A673 (cell line): ENCODE data around the gene OTOA. TPM values are rescaled to one million over a fixed set of nuclear protein-coding genes. Genes with fewer than 3 reads are reported as not detected.

ENCODE experiments used
- BruUV-seq: library from RNA; stranded (reverse); fragments of 400-500 nt; replicated peaks from 2 replicates; lab custom pipeline; 2021; lab: Mats Ljungman, UMichigan
- CTCF ChIA-PET: fragments of 300-600 bp; sonication (Branson Sonifier 250); formaldehyde crosslinking; loops from one replicate; lab custom pipeline; 2022; ENCODE audit warnings: antibody characterized with exemption; lab: Charles Lee
- POLR2A ChIA-PET: fragments of 300-600 bp; sonication (Branson Sonifier 250); formaldehyde crosslinking; loops from one replicate; lab custom pipeline; 2022; ENCODE audit warnings: antibody characterized with exemption; ENCODE audit not compliant: low non-redundant PET; lab: Charles Lee
- DNase-seq: peaks from one replicate; pipeline ENCODE4 v3.0.0-alpha.2; 2015; ENCODE audit warnings: low spot score
- H3K27ac ChIP-seq: fragments of 200-600 bp; sonication (generic); 2 replicates; pipeline ENCODE4 v1.5.1; 2016; ENCODE audit warnings: mixed run types, low read depth, mild to moderate bottlenecking, mixed read lengths, antibody characterized with exemption, low read length; ENCODE audit not compliant: poor library complexity, severe bottlenecking
- H3K27me3 ChIP-seq: fragments of 200-600 bp; sonication (generic); replicated peaks from 2 replicates; pipeline ENCODE4 v1.6.1; 2017; ENCODE audit warnings: mixed run types, low read depth, mild to moderate bottlenecking, mixed read lengths, antibody characterized with exemption, low read length; ENCODE audit not compliant: insufficient read depth, poor library complexity
- H3K36me3 ChIP-seq: fragments of 200-600 bp; sonication (generic); 2 replicates; pipeline ENCODE4 v1.6.1; 2016; ENCODE audit warnings: mixed run types, mild to moderate bottlenecking, mixed read lengths, antibody characterized with exemption, low read length; ENCODE audit not compliant: insufficient read depth, poor library complexity, severe bottlenecking
- H3K4me1 ChIP-seq: fragments of 200-600 bp; sonication (generic); 2 replicates; pipeline ENCODE4 v1.6.1; 2017; ENCODE audit warnings: mixed run types, mild to moderate bottlenecking, mixed read lengths, antibody characterized with exemption, low read length; ENCODE audit not compliant: insufficient read depth, poor library complexity, severe bottlenecking
- H3K4me3 ChIP-seq: fragments of 200-600 bp; sonication (generic); 2 replicates; pipeline ENCODE4 v1.5.1; 2016; ENCODE audit warnings: low read depth, mixed run types, mild to moderate bottlenecking, mixed read lengths, low read length; ENCODE audit not compliant: poor library complexity, severe bottlenecking
- H3K9me3 ChIP-seq: fragments of 200-600 bp; sonication (generic); 2 replicates; pipeline ENCODE4 v1.6.1; 2016; ENCODE audit warnings: mixed run types, low read depth, mild to moderate bottlenecking, mixed read lengths, antibody characterized with exemption, low read length; ENCODE audit not compliant: poor library complexity, severe bottlenecking
- CTCF ChIP-seq: fragments of 300-800, 200-600 bp; sonication (generic); conservative IDR thresholded peaks from 2 replicates; pipeline ENCODE4 v1.5.1; 2017; ENCODE audit warnings: low read depth, mild to moderate bottlenecking, antibody characterized with exemption, low read length, moderate library complexity, mixed read lengths
- EZH2 ChIP-seq: fragments of 200-600 bp; sonication (generic); IDR thresholded peaks from 2 replicates; pipeline ENCODE4 v1.6.1; 2017; ENCODE audit warnings: borderline replicate concordance, low read depth, mild to moderate bottlenecking, mixed read lengths, antibody characterized with exemption, low read length; ENCODE audit not compliant: poor library complexity, severe bottlenecking
- intact Hi-C: fragments of 100-400 bp; cut with micrococcal nuclease; formaldehyde crosslinking; loops from one replicate; pipeline ENCODE4 v1.10.0; 2022; ENCODE audit not compliant: unreplicated experiment
- total RNA-seq: library from RNA; stranded (reverse); gene quantifications from 2 replicates; pipeline ENCODE4 v1.2.3, GENCODE V29; 2021

The OTOA gene
- total RNA-seq, 1 experiment from 2014 or later = 0.13 TPM

GRCh38 chr16:21651515-21651914, 12.3 kb upstream of the OTOA start:
- no peak overlapping the region for H3K27ac ChIP-seq
- no peaks in the 10 kb centered on the region for H3K4me1 ChIP-seq
- ChIA-PET POLR2A (no interaction called here), CTCF (interaction anchor here (0.9 kb wide), 1 partner anchor 11 kb away, joined by 3 read pairs; no protein-coding TSS in a partner anchor)
- DNase-seq = no peak
- peaks cover 6% of the 10 kb centered on the region for H3K36me3 ChIP-seq
- TF ChIP-seq CTCF (no peak), EZH2 (no peak)
- no peaks in the 10 kb centered on the region for H3K9me3 ChIP-seq
- intact Hi-C loops = no loop called here
- H3K27me3 ChIP-seq = no peaks in the 10 kb centered on the region
- BruUV-seq = no TSS peak
- H3K4me3 ChIP-seq = no peak overlapping the region

- intact Hi-C loops = no loop called here
- no peaks in the 10 kb centered on the region for H3K9me3 ChIP-seq
- no TSS peak for BruUV-seq
- no peak for DNase-seq
- no peak within 1 kb of the TSS for H3K27ac ChIP-seq
- ChIA-PET POLR2A (no interaction called here), CTCF (interaction anchor here (0.5 kb wide), 1 partner anchor 9 kb away, joined by 7 read pairs; no protein-coding TSS in a partner anchor)
- H3K4me1 ChIP-seq = no peaks in the 10 kb centered on the region
- TF ChIP-seq CTCF (no peak), EZH2 (no peak)
- H3K27me3 ChIP-seq = no peaks in the 10 kb centered on the region
- H3K4me3 ChIP-seq = no peak within 1 kb of the TSS
- peaks cover 6% of the 10 kb centered on the region for H3K36me3 ChIP-seq
These were observed 11.3 kb upstream of the OTOA start, which contains the start of gene IGSF6 for GRCh38 chr16:21652453-21652852. IGSF6 (minus strand) TSS chr16:21652608; CDS start chr16:21652598, 10 bp downstream.

GRCh38 chr16:21653571-21653970, 10.2 kb upstream of the OTOA start:
- POLR2A ChIA-PET = no interaction called here
- no TSS peak for BruUV-seq
- DNase-seq = no peak
- Histone ChIP-seq H3K4me1 (no peaks in the 10 kb centered on the region), H3K27me3 (no peaks in the 10 kb centered on the region), H3K36me3 (peaks cover 6% of the 10 kb centered on the region), H3K9me3 (no peaks in the 10 kb centered on the region), H3K4me3 (no peak overlapping the region), H3K27ac (no peak overlapping the region)
- CTCF ChIA-PET = interaction anchor here (0.5 kb wide), 1 partner anchor 1188 kb away, joined by 10 read pairs; no protein-coding TSS in a partner anchor
- no peak for TF ChIP-seq EZH2
- no peak for TF ChIP-seq CTCF
- intact Hi-C loops = no loop called here
